HAP-1 (cell line): Measurements from ENCODE around the gene GRK4.

Experiments
- DNase-seq, 2 experiments: peaks; one replicate each; pipeline ENCODE4 v3.0.0-alpha.2; 2016 to 2020; ENCODE audit warnings: low spot score in 2 of 2
- H3K27me3 ChIP-seq: fragments of 250-450 bp; sonication (Bioruptor Pico); 2 replicates; pipeline ENCODE4 v1.5.1; 2020; ENCODE audit warnings: low read depth, mild to moderate bottlenecking, moderate library complexity
- H3K36me3 ChIP-seq: fragments of 250-450 bp; sonication (Bioruptor Pico); replicated peaks from 2 replicates; pipeline ENCODE4 v1.5.1; 2020; ENCODE audit warnings: mild to moderate bottlenecking
- H3K4me1 ChIP-seq: fragments of 250-450 bp; sonication (Bioruptor Pico); 2 replicates; pipeline ENCODE4 v1.5.1; 2020; ENCODE audit warnings: mild to moderate bottlenecking
- H3K4me3 ChIP-seq: fragments of 250-450 bp; sonication (Bioruptor Pico); 2 replicates; pipeline ENCODE4 v1.5.1; 2020; ENCODE audit warnings: mild to moderate bottlenecking, moderate library complexity
- H3K9me3 ChIP-seq: fragments of 250-450 bp; sonication (Bioruptor Pico); 2 replicates; pipeline ENCODE4 v1.5.1; 2020; ENCODE audit warnings: mild to moderate bottlenecking, moderate library complexity
- in situ Hi-C: fragments of 300-500 bp; cut with MboI; formaldehyde crosslinking; loops from 3 replicates; pipeline ENCODE4 v1.14.3; 2020; ENCODE audit warnings: low sequenced_read_pairs, inconsistent platforms, mixed read lengths

Gene GRK4

DNA sequence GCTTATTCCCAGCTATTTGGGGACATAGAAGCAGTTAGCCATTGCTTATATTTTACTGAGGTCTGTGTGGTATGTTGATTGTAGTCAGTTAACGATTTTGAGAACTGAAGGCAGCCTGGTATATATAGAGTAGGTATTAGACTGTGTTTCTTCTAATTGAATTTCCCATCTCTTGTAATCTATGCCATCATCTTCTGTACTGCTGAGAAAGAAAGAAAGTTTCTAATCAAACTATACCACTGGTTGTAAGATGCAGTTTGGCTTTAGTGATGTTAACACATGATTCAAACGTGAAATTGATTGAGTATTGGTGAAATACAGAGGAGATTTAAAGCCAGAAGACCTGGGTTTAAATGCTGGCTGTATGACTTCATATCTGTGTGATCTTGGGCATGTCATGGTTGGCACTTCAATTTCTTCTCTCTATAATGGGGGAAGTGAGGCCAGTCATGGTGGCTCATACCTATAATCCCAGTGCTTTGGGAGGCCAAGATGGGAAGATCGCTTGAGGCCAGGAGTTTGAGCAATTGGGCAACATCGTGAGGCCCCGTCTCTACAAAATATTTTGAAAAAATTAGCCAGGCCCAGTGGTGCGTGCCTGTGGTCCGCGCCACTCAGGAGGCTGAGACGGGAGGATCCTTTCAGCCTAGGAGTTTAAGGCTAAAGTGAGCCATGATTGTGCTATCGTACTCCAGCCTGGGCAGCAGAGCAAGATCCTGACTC is 122.7 kb downstream of the GRK4 start:
- H3K36me3 ChIP-seq = peaks cover 18% of the 10 kb centered on the region
- in situ Hi-C loops = no loop called here
- no peaks in the 10 kb centered on the region for H3K4me1 ChIP-seq
- H3K9me3 ChIP-seq = no peaks in the 10 kb centered on the region
- no peaks in the 10 kb centered on the region for H3K27me3 ChIP-seq
- DNase-seq = no peak
- no peak overlapping the region for H3K4me3 ChIP-seq

DNA sequence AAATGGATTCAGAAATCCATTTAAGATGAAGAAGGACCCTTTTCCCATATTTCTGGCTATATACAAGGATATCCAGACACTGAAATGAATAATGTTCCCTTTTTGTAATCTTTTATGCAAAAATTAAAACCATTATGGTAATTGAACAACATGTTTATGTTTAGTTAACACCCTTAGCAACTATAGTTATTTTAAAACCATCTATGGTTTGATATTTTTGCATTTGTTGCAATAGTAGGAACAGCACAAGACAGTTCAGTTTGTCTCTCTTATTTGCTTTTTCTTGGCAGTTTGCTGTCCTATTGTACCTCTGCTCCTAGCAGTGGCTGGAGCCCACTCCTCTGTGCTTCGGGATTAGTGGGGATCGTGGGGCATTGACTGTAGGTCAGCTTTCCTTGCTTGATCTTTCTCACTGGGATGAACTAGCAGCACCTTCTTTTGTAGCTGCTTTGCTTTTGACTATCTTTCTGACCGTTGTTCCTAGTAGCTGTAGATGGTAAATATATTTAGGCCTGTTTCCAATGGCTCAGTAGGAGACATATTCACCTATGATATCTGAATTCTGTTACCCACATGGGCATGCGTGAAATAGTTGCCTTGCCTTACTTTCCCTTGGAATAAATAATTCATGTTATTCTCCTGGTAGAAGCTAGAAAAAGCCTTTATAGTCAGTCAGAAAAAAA is 123.9 kb downstream of the GRK4 start:
- H3K27me3 ChIP-seq = no peaks in the 10 kb centered on the region
- no peak overlapping the region for H3K4me3 ChIP-seq
- peaks cover 18% of the 10 kb centered on the region for H3K36me3 ChIP-seq
- no peaks in the 10 kb centered on the region for H3K4me1 ChIP-seq
- no peak for DNase-seq
- H3K9me3 ChIP-seq = no peaks in the 10 kb centered on the region
- in situ Hi-C loops = no loop called here
